GM21576 (cell line): ENCODE results near the gene MAP3K5.
"Not testable (repeated sequence)": the region's sequence is repeated elsewhere in the genome, so short reads cannot be mapped to it uniquely, and the experiment has no call there.

Experiments used
- ATAC-seq: cut with Tn5 transposase; IDR thresholded peaks from one replicate; pipeline ENCODE4 v1.9.1; 2021; ENCODE audit warnings: mild to moderate bottlenecking, moderate library complexity; ENCODE audit not compliant: unreplicated experiment

Gene MAP3K5

DNA sequence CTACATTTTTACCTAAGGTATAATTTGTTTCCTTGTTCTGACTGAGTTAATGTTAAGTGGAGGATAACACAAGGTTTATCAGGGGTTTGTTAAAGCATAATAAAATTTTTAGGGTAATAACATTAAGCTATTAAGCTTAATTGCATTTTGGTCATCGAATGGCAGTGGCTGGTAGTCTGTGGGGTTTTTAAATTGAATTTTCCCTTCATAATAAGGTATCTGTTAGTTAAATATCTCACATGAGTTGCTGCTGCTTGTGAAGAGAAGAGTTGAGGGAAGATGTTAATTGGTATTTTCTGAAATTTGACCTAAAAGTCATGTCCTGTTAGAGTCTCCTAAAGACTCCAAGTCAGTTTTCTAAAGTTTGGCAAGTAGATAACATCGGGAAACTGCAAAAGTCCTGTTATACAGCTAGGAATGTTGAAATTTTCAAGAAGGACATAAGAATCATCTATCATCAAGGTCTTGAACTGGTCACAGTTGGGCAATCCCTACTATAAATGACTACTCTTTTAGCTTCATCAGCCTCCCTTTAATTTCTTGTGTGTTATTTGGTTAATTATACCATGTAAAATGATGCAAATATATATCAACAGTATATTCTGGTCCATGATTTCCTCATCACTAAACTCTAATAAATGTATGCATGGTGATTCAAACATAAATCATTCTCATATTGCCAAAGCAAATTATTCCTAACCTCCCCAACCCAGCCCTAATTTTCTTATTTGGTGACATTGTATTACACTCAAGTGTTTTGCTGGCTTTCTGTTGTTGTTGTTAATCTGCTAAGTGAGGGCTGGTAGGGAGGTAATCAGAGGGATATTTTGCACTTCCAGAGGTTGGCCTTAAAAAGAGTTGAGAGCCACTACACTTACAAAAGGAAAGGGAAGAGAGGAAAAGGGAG lies 64.0 kb downstream of the MAP3K5 start:
- ATAC-seq: no peak

DNA sequence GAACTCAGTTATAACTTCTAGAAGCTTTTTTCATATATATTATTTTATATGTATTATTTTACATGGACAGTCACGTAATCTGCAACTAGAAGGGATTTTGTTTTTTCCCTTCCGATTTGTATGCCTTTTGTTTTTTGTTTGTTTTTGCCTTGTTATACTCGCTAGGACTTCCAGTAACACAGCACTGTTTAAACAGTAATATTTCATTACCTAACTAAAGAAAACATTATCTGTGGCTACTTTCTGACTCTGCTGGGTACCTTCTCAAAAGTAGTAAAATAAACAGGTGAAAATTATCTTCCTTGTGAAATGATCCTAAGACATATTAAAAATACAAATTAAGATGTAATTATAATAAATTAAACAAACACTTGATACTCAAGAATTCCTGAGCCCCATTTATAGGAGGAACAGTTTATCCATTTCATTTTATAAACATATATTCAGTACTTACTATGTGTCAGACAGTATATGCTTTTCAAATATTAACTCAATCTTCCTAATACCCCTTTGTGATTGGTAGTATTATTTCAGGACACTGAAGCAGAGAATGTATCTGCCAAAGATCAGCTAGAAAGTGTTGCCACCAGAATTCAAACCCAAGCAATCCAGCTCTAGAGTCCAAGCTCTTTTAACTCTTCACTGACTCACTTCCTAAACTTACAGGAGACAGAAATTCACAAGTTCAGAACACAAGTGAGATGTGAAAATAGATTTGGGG lies 65.3 kb downstream of the MAP3K5 start:
- no peak for ATAC-seq

DNA sequence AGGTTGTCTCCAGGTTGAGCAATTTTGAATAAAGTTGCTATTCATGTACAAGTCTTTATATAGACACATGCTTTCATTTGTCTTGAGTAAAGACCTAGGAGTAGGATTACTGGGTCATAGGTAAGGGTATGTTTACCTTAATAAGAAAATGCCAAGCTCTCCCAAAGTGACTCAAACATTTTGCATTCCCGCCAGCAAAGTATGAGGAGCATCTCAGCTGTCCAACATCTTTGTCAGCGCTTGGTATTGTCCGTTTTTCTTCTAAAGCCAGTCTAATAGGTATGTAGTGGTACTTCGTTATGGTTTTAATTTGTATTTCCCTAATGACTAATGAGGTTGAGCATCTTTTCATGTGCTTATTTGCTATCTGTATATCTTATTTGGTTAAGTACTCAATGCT lies 67.2 kb downstream of the MAP3K5 start:
- no peak for ATAC-seq

DNA sequence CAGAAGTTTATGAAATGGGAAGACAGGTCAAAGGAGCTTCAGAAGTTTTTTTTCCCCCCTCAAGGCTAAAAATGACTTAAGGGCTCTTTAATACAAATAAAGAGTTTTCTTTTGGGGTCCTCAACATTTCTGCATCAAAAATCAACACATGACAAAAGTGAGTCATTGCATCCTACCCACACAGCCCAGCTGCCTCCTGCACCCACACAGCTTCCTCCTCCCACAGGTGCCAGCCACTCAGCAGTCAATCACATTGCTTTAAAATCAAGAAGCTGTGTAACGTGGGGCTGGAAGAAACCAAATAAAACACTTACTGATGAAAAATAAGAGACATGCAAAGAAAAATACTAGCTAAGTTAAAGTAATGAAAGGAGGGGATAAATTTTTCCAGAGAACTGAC lies 68.5 kb downstream of the MAP3K5 start:
- no peak for ATAC-seq

DNA sequence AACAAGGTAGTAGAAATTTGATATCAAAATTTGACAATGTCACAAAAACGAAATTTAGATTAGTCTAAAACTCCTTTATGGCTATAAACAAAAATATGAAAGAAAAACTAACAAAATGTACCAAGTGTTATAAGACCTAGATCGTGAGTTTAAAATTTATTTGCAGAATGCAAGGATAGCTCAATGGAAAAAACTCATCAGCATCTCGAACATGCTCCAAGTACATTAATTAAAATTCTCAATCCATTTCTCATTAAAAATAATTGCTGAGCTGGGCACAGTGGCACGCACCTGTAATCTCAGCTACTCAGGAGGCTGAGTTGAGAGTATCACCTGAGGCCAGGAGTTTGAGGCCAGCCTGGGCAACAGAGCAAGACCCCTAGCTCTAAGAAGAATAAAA lies 70.8 kb downstream of the MAP3K5 start:
- ATAC-seq: no peak

DNA sequence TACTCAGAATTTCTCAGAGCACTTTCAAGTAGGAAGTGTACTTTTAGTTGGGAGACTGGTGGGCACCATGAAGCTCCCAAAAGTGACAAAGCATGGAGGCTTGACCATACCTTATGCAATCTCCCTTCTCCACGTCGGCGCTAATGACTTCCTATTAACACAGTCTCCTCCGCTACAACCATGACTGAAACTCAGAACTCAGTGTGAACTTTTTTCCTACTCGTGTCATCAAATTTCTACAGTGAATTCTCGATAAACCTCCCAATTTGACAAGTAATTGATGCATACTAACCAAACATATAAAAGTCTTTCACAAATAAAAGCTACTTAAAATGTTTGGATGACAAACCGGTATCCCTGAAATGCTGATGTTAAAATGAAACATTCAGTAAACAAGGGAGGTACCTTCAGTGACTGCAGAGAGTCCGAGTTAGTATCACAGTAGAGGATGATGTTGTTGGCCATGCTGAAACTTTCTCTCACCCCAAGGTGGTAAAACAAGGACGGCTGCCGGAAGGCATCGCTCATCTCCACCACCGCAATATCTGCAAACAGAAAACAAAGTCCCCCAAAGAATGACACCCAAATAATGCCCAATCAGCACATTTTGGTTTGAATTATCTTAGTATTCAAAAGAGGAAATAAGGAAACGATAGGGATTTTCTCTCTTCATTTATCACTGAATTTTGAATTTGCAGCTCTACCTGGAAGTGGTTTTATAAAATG lies 72.1 kb downstream of the MAP3K5 start:
- ATAC-seq: peak; percentile 46

DNA sequence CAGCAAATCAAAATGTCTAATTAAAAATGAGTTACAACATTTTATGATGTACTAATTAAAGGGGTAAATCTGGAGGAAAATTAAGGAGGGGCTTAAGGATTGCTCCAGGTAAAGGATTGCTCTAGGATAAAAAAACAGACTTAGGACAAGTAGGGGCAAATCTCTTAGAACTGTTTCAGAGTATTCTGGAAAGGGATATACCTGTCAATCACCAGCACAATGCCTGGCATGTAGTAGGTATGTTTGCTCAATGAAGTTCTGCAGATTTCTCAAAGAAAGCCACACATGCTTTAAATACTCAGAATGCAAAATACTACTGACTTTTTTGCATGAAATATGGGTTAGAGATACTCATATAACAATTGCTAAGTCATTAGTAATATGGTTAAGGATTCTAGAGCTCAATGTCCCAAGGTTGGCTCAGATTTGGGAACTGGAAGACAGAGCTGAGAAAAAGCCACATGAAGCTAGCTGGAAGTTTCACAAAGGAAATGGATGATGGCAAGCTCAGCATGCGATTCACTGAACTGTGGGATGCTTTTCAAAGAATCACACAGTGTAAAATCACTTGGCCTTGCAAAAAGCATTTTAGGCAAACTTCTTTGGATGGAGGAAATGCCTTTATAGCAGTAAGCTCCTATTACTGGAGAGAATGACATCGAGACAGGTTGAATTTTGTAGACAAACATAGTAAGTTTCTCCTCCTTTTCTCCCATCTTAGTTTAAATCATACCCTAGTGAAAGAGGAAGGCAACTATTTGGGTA lies 72.8 kb downstream of the MAP3K5 start:
- peak; percentile 35 for ATAC-seq

DNA sequence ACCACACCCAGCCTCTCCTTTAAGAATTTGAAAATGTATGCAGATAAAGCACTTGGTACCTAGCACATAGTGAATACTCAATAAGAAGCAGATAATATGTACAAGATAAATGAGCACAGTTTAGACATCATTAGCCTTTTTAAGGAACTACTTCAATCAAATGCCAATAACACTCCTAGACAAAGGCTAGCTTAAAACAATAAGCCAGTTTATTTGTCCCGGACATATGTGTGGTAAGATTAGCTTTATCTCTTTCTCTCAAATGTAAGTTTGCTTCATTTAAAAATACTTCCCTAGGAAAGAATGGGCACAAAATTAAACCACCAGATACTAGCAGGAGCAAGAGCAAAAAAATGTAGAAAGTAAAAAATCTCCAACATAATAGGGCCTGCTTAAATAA lies 73.8 kb downstream of the MAP3K5 start:
- ATAC-seq: no peak

DNA sequence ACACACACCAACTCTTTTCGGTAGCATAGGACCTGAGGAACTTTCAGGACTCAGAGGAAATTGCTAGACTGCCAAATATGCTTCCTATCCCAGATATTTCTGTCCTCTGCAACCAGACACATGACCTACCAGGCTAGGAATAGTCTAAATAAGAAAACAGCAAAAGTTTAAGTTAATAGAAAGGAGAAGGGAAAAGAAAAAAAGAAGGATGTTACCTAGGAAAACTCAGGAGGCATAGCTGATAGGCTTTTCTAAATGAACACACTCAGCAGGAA lies 74.6 kb downstream of the MAP3K5 start:
- peak; percentile 19 for ATAC-seq

DNA sequence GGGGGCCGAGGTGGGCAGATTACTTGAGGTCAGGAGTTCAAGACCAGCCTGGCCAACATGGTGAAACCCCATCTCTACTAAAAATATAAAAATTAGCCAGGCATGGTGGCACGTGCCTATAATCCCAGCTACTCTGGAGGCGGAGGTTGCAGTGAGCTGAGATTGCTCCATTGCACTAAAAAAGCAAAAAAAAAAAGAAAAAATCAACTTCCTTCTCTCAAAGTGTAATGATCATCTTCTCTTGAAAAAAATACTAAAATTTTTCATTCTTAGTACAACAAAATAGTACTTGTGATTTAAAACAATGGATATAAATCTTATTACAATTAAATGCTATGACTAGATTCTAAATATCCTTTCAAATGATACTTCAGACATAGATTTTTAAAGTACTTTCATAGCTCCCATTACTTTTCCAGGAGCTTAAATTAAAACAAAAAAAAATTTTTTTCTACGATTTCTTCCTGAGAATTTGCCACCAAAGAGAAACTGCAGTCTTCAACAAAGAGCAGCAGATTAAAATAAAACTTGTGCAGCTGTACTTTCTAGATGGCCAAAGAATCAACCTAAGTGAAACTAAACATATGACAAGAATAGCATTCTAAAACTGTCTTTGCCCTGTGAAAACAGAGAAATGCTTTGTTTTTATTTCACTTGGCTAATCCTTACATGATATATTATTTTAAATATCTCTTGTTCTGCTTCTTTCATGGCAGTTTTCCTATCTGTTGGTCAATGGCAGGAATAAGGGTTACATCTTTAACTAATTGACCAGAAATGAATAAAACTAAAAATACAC lies 75.2 kb downstream of the MAP3K5 start:
- peak; percentile 58 for ATAC-seq

DNA sequence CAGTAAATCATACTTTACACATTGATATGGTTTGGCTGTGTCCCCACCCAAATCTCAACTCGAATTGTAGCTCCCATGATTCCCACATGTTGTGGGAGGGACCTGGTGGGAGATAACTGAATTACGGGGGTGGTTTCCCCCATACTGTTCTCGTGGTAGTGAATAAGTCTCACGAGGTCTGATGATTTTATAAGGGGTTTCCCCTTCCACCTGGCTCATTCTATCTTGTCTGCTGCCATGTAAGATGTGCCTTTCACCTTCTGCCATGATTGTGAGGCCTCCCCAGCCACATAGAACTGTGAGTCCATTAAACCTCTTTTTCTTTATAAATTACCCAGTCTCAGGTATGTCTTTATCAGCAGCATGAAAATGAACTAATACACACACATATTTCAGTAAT lies 79.6 kb downstream of the MAP3K5 start:
- ATAC-seq: not testable (repeated sequence)

DNA sequence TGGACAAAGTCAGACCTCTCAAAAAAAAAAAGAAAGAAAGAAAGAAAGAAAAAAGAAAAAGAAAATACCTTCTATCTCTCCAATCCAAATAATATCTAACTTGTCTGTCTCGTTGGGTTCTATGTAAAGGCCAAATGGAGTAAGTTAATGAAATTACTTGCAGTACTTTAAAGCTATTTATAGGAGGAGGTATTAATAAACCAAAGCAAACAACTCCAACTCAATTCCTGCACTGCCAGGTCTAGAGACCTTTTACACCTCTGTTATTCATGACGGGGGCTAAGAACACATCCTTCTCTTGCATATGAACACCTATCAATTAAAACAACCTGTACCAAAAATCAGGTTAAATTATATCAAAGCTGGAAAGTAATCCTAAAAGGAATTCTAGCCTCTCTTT lies 80.6 kb downstream of the MAP3K5 start:
- no peak for ATAC-seq

DNA sequence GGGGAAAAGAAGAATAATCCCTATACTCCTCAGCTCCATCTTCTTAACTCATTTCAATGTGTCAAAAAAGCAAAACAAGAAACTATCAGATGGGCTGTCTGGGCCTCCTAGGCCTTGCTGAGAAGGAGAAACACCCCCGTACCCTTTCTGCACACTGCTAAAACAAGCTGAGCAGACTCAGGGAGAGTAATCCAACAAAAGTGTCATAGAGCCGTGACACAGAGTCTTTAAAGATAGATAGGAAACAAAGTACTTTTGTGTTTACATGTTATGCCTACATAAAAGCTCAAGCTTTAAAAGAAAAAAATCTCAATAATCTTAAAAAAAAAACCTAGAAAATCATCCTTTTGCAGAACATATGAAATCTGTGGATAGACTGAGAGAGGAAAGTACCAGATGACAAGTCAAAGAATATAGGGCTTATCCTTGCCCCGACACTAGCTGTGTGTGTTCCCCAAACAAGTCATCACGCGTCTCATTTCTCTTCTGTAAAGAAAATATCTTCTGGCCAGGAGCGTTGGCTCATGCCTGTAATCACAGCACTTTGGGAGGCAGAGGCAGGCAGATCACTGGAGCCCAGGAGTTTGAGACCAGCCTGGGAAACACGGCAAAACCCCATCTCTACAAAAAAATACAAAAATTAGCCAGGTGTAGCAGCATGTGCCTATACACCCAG lies 81.3 kb downstream of the MAP3K5 start:
- no peak for ATAC-seq

DNA sequence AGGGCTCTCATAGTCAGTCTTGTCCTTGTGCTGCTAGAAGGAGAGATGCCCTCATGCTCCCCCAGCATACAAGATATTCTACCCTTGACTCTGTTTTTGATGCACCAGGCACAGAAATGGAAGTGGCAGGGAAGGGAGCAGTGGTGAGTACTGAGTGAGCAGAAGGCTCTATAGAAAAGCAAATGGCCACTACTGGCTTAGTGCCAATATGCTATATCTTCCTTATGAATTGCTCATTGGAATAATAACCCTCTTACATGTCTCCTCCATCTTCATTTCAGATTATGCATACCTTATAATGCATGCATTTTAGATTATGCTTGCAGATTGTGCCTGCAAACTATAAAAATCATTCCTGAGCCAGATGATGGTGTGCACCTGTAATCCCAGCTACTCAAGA lies 82.8 kb downstream of the MAP3K5 start:
- ATAC-seq: no peak

DNA sequence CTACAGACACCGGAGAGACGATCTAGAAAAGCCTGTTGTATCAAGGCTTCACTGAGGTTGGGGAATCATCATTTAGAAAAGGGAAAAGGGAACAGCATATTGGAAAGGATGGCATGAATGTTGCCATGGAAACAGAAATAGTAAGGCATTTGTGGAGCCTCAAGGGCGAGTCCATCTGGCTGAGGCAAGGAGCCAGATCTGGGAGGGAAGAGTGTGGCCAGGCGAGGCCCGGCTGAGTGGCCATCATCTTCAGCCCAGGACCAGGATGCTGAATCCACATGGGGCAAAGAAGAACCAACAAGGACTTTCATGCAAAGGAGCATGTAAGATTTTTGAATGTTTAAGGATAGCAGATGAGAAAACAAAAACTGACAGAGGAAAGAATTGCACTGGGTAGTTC lies 85.8 kb downstream of the MAP3K5 start:
- no peak for ATAC-seq

DNA sequence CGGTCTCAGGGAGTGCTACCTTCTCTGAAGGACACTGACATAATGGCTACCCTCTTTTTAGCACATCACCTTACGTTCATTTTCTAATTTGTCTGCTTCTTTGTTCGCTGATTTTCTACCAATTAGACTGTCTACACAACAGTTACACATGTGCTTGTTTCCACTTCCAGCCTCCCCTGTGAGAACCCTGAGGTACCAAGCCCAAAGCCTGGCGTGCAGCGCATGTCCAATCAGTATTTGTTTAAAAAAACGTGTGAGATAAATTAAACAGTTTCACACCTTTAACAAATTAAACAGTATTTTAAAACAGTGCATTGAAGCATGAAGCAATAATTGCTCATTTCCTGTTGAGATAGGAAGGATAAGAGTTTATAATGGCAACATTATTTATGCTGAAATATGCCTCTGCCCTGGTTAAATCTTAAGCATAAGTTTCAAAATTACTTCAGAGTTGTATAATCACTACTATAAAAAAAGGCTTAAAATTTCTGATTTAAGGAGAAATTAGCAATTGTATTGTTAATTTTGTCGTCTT lies 88.9 kb downstream of the MAP3K5 start:
- no peak for ATAC-seq

DNA sequence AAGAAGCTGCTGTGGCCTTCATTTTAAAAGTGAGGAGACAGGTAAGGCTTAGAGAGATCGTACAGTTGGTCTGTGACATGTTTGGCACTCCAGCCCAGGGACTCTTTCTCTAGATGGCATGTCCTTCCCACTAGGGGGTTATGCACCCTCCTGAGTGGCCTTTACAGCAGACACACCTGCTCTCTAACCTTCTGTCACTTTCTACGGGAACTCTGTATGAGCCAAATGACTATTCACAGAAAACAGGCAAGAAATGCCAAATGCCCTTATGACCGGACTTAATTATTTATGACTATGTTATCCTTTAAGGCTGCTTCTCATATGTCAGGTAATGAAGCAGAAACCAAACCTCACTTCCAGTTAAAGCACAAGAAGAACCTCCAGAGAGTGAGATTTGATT lies 91.2 kb downstream of the MAP3K5 start:
- no peak for ATAC-seq

DNA sequence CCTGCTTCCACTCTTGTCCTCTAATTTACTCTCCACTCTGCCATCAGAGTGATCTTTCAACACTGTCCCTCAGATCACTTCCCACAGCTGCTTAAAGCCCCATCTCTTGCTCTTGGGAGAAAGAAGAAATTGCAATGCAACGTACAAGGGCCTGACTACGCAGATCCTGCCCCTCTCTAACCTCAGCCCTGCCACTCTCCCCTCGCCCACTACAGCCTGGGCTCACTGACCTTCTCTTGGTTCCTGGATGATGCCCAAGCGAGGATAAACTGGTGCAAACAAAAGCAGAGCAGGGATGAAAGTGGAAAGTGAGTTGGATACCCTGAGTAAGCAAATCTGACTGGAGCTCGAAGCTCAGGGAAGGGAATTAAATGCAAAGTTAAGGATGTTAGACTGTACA lies 92.9 kb downstream of the MAP3K5 start:
- no peak for ATAC-seq

DNA sequence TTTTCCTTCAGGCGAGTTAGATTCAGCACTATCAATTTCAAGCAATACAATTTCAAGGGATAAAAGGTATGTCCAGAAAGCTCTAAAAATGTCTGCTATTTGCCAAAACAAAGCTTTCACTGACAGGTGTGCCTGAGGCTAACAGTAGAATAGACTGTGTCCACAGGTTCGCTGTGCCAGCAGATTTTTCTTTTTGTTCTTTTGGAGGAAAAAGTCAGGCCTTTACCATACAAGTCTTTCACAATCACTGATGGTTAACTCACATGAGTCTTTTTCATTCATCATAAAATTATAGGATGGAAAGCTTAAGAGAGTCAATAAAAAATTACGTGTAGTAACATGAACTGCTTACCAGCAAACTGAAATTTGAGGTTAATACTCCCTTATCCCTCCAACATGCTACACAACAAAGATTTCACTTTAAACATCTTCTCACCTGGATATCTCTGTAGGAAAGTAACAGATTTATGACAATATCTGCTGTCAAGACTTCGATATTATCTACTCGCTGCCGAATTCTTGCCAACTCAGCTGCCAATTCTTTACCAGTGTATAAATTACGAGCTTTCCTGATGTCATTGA lies 95.4 kb downstream of the MAP3K5 start:
- ATAC-seq: no peak
